SH-SY5Y (cell line): ENCODE measurements around the gene CACNG5.

Experiments
- GATA2 ChIP-seq: IDR thresholded peaks from 2 replicates; pipeline ENCODE4 v1.6.1; 2011; ENCODE audit warnings: mild to moderate bottlenecking, low read depth, low read length
- GATA3 ChIP-seq: IDR thresholded peaks from 2 replicates; pipeline ENCODE4 v1.6.1; 2011; ENCODE audit warnings: low read depth, mild to moderate bottlenecking, low read length, moderate library complexity

- TF ChIP-seq GATA3 (no peak), GATA2 (no peak)
Observed at GRCh38 chr17:66923886-66924285, 89.0 kb downstream of the CACNG5 start.
